GM21529 (cell line): ENCODE data around the gene MRPS11.
"Not testable (repeated sequence)": the region's sequence is repeated elsewhere in the genome, so short reads cannot be mapped to it uniquely, and the experiment has no call there.

Source experiments
- ATAC-seq: cut with Tn5 transposase; IDR thresholded peaks from one replicate; pipeline ENCODE4 v1.9.1; 2021; ENCODE audit not compliant: unreplicated experiment

Gene MRPS11

DNA sequence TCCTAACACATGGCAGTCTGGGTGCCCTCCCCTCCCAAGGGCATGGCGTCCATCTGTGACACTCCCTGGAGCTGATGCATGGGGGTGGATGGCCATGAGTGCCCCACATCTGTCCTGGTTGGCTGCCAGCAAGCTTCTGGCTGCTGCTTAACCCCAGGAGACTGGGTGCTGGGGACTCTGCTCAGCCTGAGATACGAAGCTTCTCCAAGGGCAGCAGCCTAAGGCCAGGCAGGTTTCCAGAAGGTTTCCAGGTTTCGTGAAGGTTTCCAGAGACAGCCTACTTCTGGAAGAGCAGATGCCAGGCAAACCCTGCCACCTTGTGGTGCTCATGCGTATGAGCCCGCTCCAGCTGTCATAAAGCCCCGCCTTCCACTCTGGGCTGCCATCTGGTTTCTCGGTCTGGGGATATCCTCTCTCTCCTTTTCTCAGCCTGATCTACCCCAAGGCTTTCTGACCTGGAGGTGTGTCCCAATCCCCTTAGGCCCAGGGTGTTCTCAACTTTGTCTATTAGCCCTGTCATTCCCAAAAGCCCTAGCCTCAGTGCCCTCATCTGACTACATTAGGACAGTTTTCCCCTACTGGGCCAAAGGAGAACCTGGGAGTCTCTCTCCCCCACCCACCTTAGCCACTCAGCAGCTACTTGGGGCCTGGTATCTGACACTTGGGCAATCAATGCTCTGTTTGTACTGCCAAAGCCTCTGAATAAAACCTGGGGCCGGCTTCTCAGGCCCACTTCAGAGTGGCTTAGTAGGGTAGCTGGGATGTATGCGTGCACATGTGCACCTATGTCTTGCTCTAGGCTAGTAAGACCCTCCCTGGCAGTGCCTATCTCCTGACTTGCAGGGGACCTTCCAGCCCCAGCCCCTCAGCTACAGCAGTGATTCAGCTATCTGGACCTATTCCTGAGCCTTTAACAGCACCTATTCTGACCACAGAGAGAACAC, 12.4 kb upstream of the MRPS11 start:
- ATAC-seq: peak; percentile 88

DNA sequence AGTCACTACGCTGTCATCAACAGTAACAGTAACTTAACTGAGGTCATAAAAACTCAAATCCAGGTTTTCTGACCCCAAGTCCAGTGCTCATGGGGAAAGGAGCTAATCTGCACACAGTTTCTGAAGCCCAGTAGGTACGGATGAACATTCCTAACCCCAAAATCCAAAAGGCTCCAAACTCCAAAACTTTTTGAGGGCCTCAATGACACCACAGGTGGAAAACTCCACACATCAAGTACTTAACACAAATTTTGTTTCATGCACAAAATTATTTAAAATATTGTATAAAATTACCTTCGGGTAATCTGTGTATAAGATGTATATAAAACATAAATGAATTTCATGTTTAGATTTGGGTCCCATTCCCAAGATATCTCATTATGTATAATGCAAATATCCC, 10.8 kb upstream of the MRPS11 start:
- ATAC-seq: no peak

DNA sequence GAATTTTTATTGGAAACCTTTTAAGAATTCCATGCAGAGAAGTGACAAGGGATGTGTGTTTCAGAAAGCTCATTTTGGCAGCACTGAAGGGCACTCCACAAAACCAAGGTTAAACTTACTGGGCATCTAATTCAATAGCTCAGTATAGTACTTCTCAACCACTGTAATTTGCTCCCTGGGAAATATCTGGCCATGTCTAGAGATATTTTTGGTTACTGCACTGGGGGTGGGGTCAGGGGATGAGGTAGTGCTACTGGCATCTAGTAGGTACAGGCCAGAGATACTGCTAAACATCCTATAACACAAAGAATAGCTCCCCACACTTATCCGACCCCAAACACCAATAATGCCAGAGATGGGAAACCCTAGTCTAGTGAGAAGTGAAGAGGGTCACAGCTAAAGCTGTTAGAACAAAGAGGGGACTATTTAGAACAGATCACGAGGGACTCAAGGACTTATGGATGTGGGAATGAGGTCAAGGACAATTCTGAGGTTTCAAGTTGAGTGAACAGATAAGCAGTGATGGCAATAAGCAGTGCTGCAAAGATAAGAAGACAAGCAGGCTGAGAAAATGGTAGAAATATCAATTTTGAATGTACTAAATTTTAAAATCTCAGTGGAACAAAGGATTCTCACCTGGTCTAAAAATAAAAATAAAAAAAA, 3.5 kb upstream of the MRPS11 start:
- no peak for ATAC-seq

DNA sequence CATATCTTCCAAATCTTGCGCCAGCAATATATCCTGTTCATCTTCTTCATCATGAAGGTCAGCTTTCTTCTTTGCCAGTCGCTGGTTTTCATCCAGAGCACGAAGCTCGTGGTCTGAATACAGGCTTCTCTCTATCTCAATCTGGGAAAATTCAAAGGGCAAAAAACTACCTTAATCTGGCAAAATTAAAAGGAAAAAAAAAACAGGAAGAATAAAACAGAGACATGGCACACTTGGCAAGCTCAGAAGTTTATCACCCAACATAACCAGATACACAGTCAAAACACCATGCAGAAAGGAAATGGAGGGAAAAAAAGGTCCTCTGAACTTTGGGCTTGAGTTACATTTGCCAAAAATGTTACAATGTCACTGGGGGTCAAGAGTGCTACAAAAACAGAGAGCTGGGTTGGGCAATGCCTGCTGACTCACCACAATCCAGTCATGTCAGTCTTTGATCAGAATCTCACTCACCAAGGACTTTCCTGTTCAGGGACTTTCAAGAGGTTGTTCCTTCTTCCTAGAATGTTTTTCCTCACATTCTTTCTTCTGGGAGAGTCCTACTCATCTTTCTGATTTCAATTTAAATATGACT, 1.8 kb upstream of the MRPS11 start:
- no peak for ATAC-seq

DNA sequence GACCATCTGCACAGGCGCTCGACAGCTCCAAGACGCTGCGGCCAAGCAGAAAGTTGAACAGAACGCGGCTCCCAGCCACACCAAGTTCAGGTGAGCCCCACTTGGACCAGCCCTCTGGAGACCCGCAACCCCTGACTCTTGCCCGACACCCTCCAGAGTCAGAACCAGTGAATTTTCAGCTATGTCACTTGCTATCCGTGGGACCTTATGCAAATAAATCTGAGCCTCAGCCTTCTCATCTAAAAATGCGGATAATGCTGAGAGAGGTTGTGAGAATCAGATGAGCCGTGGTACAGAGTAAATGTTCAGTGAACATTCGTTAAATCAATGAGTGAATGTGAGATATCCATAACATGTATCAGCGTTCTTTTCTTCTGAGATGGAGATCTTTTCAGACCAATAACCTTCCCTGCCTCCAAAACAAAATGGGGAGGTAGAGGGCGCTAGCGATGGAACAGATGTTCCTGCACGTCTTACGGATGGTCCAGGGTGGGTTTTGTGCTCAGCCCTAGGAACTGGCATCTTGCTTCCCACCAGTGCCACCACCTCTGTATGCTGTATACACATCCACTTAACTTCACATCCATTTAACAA, 524 bp downstream of the MRPS11 start:
- no peak for ATAC-seq

DNA sequence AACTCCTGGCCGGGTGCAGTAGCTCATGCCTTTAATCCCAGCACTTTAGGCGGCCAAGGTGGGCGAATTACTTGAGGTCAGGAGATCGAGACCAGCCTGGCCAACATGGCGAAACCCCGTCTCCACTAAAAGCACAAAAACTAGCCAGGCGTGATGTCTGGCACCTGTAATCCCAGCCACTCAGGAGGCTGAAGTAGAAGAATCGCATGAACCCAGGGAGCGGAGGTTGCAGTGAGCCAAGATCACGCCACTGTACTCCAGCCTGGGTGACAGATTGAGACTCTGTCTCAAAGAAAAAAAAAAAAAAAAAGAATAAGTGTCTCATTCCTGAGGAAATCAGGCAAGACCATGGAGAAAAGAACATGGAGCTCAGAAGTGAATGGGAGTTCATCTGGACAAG, 1.2 kb downstream of the MRPS11 start:
- not testable (repeated sequence) for ATAC-seq

DNA sequence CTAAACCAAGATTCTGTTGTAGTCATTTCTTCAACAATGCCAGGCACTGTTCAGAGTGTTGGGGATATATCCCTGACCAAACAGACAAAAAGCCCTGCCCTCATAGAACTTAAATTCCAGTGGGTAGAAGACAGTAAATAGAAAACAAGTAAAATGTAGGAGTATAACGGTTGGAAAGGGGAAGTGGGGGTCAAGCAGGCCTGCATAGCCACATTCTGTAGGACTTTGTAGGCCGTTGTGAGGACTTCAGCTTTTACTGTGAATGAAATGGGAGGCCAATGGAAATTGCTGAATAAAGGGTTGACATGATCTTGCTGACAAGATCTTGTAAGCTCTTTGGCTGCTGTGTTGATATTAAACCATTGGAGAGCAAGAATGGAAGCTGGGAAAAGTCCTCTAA, 1.8 kb downstream of the MRPS11 start:
- ATAC-seq: no peak

DNA sequence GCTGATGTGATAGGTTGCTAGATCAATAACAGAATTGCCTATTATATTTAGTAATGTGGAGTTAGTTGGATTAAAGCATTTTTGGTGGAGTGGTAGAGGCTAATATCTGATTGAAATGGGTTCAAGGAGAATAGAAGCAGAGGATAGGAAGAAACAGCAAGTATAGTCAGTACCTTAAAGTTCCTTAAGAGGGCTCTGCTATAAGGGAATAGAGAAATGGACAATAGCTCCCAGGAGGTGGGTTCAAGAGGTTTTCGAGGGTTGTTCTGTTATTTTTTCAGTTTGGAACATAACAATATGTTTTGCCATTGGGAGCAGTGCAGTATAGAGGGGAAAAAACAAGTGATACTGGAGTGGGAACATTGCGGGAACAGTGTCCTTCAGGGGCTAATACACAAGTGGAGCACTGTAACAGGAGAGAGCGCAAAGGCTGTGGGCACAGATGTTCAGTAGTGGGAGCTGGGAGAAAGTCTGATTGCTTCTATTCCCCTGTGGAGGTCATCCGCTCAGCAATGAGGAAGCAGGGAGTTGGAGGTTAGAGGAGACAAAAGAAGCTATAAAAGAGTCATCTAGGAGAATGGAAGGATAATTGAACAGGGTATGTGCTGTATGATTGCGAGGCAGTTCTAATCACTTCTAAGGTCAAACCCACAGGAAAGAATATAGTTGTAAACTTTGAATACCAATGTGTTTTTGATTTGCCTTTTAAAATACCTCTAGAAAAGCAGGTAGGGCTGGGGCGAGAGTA, 3.3 kb downstream of the MRPS11 start:
- ATAC-seq: no peak

DNA sequence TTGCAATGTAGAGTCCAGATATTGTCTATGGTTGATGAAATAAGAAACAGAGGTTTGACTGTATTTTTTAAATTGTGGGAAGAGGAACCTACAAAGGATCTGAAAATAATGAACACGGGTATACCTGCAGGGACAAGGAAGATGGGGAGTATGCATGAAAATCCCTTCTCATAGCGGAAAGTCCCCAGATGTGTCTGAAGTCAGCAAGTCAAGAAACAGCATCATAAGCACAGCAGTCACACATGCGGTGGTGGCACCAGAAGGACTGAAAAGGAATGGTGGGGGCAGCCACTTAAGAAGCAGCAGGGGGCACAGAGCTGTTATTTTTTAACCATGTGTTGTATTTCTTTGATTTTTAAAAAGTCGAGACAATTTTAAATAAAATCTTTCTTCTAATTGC, 4.7 kb downstream of the MRPS11 start:
- ATAC-seq: peak; percentile 28

DNA sequence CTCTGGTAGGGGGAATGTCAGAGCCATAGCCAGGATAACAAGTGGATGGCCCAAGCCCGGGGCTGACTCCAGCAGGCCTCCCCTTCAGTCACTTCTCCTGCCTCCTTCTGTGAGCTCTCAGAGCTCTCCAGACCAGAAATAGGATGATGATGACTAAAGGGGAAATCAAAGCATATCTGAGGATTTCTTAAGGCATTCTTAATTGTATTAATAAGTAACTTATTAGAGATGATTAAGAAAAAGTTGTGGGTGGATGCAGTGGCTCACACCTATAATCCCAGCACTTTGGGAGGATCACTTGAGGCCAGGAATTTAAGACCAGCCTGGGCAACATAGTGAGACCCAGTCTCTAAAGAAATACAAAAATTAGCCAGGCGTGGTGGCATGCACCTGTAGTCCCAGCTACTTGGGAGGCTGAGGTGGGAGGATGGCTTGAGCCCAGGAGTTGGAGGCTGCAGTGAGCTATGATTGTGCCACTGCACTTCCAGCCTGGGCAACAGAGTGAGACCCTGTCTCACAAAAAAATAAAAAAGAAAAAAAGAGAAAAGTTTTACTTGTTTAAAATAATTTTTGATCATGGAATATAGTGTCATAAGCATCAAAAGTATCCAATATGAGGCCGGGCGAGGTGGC, 6.3 kb downstream of the MRPS11 start:
- ATAC-seq: not testable (repeated sequence)

DNA sequence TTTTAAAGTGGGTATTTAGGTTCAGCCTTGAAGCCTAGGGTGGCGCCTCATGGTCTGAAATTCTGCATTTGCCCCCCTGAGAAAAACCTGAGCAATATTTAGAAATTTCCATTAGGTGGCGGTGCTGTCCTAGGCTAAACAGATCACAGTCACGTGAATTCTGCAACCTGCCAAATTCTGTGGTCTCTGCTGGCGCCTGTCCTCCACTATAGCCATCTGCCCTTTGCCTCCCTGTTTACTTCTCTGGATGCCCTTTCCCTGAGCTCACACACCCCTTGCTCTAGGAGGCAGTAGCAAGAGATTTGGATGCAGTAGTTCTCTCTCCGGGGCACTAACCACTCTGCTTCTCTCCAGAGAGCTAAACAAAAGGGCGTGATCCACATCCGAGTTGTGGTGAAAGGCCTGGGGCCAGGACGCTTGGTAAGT, 9.1 kb downstream of the MRPS11 start:
- no peak for ATAC-seq

DNA sequence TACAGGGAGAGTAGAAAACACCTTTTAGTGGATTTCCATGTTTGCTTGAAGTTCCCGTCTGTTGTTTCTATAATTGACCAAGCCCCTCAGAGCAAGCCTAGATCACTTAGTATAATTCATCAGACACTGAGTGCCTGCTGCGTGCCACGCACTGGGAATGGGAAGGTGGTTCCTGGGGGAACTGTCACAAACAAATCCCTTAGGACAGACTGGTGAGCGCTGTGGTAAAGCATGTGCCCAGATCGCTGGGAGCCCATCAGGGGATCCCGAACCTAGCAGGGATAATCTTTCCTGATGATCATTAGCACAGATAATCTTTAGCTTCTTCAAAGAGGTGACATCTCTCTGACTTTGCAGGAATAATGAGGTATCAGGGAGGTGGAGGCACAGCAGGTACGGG, 9.6 kb downstream of the MRPS11 start:
- no peak for ATAC-seq

DNA sequence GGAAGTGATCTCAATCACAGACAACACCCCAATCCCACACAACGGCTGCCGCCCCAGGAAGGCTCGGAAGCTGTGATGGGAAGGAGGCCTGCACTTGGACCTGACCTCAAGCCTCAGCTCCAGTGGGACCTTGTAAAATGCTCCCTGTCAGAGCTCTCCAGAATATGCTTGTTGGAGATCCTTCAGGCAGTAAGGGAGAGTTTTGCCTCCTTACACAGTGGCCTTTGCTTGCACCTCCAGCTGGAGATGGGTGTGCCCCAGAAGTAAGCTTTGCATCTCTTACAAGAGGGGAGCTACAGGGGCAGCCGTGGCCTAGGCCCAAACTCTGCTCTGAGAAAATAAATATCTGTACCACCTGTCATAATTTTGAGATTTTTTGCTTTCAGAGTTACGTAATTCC, 10.4 kb downstream of the MRPS11 start:
- no peak for ATAC-seq

DNA sequence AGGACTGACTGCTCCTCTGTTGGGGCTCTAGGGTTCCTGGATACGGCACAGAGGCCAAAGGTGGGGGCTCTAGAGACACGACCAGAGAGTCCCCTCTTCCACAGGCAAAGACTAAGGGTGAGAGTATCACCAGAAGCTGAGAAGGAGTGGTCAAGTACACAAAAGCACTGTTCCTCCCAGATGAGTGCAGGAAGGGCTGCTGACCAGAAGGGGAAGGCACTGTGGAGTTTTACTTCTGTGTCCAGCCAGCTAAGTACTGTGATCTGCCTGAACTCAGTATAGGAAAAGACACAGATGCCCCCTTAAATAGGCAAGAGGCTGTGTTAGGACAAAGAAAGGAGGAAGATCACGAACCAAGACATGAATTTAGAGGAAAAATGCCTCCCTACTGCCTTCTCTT, 11.7 kb downstream of the MRPS11 start:
- ATAC-seq: no peak

DNA sequence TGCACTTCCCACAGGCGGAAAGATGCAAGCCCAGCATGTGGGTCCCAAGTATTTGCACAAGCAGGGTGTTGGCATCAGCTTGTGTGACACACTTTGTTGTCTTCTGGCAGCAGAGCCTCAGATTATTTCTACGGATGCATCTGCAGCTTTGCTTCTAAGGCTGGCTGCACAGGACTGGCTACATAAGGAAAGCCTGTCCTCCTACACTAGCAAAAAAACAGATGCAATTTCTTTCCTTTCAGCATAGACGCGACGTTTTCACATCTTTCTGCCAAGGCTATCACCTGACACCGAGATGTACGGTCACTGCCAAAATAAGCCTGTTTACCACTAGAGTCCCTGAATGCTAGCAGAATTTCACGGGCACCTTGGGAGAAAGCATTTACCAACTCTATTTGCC, 13.5 kb downstream of the MRPS11 start:
- ATAC-seq: no peak

DNA sequence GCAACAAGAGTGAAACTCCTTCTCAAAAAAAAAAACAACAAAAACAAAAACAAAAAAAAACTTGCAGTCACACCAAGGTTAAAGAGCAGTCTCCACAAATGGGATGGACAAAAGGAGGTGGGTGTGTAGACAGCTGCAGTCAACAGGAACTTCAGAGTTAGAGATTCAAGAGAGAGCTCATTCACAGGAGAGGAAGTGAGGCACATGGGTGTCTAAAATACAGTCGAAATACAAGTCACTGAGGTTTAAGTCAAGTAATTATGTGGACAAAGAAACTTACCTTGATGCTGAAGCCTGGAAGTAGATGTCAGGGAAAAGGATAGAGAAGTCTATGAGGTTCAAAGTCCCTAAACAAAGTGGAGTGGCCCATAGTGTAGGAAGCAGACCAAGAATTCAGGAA, 14.8 kb downstream of the MRPS11 start:
- ATAC-seq: no peak

DNA sequence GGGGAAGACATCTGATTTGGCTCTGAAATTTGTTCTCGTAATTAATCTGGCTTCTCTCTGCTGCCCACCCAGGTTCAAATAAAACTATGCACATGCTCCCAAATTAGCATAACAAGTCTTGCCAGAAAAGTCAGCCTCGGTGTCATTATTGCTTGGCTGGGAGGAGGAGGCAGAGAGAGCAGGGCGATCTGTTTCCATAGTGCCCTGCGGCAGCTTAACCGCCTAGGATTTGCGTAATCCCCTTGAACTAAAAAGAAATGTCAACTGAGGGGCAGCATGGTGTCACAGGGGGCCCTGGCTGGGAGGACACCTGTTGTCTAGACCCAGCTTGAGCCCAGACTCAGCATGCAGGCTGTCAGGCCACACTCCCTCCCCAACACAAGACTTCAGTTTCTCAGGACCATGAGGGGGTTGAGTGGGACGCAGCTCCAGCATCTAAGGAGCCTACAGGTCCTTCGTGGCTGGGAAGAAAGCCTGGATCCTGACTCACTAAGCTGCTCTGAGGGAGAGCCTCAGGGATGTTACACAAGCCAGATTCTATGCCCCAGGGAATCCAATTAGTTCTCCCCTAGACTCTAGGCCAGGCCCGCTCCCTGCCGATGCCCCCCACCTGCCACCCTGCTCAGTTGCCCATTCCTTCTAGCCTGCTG, 17.3 kb downstream of the MRPS11 start:
- ATAC-seq: no peak

DNA sequence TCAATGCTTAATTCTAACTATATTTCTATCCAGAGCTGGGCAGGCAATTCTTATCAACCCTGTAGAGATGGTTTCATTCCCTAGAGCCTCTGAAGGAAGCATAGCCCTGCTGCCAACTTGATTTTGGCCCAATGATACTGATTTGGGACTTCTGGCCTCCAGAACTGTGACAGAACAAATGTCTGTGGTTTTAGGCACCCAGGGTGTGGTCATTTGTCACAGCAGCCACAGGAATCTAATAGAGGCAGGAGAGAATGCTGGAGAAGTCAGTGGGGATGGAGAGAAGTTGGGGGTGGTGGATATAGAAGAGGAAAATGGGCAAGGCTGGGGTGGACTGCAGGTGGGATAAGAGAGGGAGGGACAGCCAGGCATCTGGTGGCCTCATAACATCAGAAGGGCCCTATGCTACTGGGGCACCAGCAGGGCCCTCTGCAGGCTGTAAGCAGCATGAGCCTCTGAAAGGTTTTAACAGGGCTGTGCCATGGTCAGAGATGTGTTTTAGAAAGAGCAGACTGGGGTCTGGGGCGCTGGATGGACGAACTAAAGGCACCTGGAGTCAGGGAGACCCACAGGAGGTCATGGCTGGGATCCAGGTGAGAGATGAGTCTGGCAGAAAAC, 19.8 kb downstream of the MRPS11 start:
- ATAC-seq: no peak

DNA sequence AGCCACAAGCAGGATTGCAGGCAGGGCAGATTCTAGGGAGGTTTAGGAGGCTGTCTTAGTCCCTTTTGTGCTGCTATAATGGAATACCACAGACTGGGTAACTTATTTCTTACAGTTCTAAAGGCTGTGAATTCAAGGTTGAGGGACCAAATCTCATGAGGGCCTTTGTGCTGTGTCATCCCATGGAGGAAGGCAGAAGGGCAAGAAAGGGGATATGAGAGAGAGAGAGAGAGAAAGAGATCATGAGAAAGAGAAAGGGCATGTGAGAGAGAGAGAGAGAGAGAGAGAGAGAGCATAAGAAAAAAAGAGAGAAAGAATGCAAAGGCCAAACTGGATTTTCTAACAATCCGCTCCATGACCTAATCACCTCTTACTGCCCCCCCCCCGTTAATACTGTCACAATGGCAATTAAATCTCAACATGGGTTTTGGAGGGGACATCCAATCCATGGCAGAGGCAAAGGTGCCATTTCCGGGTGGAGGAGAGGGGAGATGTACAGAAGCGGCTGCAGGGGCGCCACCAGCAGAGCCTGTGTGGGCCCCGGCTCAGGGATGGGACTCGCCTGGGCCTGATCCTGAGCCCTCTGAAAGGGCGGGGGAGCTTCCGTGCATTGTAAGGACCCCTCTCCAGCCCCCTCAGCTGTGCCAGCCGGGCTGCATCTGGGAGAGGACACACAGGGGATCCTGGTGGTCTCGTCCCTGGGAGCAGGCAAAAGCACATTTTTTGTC, 20.5 kb downstream of the MRPS11 start:
- ATAC-seq: no peak
